NK-92 (cell line): Measurements from ENCODE around the gene SCARF2.
"Not testable (repeated sequence)": the region's sequence is repeated elsewhere in the genome, so short reads cannot be mapped to it uniquely, and the experiment has no call there.

Experiments
- DNase-seq: peaks from one replicate; lab custom pipeline; 2025; ENCODE audit not compliant: unreplicated experiment; lab: John Stamatoyannopoulos, UW

Gene SCARF2

DNA sequence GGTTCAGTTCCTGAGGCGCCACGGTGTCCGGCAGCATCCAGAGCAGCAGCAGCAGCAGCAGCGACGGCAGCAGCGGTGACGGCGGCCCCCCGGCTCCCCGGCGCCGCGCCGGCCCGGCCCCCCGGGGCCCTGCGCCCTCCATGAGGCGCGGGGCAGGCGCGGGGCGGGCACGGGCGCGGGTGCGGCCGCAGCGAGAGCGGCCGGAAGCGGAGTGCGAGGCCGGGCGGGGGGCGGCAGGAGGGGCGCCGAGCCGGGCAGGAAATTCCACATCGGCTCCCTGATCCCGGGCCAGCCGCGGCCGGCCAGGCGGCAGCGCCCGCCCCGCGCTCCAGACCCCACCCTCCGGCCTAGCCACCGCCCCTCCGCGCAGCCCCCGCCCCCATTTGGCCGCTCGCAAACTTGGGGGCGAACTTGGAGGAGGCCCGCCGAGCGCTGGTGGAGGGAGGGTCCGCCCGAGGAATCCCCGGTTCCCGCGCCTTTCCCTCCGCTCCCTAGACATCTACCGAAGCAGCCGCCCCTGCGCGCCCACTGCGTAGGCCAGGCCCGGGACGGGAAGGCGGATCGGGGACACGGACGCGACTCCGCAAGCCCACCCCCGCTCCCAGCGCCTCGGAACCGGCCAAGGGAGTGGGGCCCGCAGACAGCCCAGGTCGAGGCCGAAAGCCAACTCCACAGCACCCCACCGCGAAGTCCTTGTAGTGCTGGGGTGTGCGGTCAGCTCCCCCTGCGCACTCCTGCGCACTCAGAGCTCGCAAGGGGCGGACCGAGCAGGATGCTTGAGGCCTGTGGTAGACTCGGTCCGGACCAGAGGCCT is at the start of gene SCARF2:
TSS of gene SCARF2 (minus strand) at position 213 of the 814 bp plus-strand sequence. CDS start at position 142, 71 bp downstream.
- no peak for DNase-seq

DNA sequence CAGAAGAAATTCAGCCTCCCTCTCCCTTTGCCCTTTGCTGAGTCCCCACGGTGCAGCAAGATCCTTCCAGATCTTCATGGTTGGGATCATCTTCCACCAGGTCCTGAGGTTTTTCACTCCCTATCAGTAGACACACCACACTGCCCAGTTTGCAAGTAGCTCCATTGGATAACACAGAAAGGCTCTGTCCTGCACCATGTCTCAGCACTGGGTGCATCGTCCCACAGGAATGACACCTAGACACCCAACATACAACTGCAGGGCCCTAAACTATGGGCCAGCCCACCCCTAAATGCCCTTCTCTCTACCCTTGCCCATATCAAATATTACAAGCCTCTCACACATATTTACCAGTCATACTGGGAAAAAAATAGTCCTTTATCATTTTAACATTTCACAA is 48.6 kb upstream of the SCARF2 start:
- DNase-seq: no peak

DNA sequence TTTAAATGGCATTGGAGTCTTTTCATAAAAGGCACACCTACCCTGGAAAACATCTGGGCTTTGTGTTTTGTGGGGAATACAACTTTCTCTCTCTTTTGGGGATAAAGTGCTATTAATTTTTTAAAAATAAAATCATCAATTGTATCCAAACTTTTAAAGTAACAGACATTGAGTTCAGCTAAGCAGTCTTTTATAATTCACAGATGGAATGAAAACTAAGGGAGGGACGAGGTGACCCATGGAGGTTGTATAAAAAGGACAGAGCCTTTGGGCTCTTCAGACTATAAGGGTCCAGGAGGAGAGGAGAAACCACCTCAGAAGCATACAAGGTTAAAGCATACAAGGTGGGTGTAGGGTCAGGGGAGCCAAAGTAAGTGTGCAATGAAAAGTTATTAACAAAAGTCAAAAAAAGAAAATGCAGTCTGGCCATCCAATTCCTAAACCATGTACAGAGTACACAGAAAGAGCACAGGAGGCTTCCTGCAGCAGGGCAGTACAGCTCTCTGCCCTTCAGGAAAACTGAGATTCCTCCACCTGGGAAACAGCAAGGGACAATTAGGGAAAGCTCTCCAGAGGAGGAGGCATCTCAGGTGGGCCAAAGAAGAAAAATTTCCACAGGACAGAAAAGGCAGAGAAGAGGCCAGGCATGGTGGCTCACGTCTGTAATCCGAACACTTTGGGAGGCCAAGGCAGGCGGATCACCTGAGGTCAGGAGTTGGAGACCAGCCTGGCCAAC is 47.5 kb upstream of the SCARF2 start:
- DNase-seq: no peak

DNA sequence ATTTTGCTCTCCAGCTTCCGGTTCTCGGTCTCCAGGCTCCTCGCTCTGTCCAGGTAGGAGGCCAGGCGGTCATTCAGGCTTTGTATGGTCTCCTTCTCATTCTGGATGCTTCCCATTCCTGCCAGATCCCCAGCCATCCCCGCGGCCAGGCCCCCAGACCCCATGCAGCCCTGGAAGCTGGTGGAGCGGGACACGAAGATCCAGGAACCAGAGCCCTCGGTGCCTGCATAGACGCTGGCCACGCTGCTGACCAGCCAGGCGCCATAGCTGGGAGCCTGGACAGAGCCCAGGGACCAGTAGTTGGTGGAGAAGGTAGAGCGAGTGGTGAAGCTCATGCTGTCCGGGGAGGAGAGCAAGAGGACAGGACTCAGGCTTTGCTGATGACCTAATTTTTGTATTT is 46.1 kb upstream of the SCARF2 start:
- DNase-seq: no peak

DNA sequence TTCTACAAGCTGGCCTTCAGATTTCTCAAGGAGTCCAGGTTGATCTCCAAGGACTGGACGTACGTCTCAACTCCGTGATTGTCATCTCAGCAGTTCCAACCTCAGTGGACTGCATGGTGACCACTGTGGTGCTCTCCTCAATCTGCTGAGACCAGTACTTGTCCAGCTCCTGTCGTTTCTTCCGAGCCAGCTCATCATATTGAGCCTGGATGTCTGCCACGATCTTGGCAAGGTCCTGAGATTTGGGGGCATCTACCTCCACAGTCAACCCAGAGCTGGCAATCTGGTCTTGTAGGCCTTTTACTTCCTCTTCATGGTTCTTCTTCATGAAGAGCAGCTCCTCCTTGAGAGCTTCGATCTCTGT is 45.5 kb upstream of the SCARF2 start:
- not testable (repeated sequence) for DNase-seq

GRCh38 chr22:20479612-20480196 is 42.1 kb upstream of the SCARF2 start:
- DNase-seq: no peak

- not testable (repeated sequence) for DNase-seq
Measured at GRCh38 chr22:20478059-20478458, 40.4 kb upstream of the SCARF2 start.

GRCh38 chr22:20475569-20475968 is 37.9 kb upstream of the SCARF2 start:
- not testable (repeated sequence) for DNase-seq

DNA sequence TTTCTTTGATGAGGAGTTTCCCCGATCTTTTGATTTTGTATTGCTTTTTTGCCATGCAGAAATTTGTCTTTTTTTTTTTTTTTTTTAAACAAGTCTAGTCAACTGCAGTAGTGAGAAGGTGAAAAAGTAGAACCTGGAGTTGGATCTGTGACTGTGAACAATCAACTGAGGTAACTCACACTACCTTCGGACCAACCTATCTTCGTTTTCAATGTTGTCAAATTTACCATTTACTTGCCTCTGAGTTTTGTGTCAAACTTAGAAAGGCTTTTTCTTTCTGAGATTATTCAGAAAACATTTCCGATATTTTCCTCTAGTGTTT is 37.5 kb upstream of the SCARF2 start:
- DNase-seq: no peak

GRCh38 chr22:20472629-20473442 is 35.2 kb upstream of the SCARF2 start:
- no peak for DNase-seq

- DNase-seq: no peak
Measured at GRCh38 chr22:20471126-20471833, 33.7 kb upstream of the SCARF2 start.

DNA sequence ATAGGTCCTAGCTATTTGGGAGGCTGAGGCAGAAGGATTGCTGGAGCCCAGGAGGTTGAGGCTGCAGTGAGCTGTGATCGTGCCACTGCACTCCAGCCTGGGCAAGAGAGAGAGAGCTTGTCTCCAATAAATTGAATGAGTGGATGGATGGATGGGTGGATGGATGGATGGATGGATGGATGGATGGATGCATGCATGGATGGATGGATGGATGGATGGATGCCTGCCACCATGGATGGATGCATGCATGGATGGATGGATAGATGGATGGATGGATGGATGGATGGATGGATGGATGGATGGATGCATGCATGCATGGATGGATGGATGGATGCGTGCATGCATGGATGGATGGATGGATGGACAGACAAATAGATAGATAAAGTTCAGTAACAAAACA is 32.9 kb upstream of the SCARF2 start:
- DNase-seq: not testable (repeated sequence)

- DNase-seq: no peak
Measured at GRCh38 chr22:20469110-20469868, 31.7 kb upstream of the SCARF2 start.

DNA sequence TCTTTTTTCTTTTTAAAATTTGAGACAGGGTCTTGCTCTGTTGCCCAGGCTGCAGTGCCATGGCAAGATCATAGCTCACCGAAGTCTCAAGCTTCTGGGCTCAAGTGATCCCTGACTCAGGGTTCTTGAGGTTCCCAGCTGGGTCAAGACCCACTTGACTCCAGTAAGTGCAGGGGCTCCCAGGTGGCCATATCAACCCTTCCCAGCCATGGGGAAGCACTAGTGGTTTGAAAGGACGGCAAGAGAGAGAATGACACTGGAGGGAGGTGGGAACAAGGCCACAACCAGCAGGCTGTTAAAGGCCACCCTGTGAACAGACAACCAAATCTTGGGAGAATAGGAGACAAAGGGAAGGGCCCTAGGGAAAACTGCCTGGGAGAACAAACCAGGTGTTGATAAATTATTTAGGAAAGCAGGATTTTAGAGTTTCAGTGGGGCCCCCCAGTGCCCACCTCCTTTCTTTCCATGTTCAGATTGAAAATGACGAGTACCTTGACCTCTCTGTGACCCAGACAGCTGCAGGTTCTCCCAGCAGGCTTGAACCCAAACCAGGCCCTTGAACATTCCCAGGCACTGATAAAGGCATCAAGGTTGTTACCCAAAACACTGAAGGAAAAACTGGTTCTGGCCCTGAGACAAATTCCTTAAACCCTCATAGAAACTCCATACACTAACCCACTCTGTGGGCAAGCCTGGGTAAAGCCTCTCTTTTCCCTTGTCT is 29.2 kb upstream of the SCARF2 start:
- no peak for DNase-seq

DNA sequence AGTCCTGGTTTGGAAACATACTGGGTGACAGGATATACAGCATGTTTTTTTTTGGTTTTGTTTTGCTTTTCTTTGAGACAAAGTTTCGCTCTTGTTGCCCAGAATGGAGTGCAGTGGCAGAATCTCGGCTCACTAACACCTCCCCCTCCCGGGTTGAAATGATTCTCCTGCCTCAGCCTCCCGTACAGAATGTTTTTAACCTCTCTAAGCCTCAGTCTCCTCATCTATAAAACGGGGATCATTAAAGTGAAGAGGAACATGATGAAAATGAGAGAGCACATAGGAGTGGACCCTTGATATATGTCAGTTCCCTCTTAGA is 28.1 kb upstream of the SCARF2 start:
- DNase-seq: no peak

DNA sequence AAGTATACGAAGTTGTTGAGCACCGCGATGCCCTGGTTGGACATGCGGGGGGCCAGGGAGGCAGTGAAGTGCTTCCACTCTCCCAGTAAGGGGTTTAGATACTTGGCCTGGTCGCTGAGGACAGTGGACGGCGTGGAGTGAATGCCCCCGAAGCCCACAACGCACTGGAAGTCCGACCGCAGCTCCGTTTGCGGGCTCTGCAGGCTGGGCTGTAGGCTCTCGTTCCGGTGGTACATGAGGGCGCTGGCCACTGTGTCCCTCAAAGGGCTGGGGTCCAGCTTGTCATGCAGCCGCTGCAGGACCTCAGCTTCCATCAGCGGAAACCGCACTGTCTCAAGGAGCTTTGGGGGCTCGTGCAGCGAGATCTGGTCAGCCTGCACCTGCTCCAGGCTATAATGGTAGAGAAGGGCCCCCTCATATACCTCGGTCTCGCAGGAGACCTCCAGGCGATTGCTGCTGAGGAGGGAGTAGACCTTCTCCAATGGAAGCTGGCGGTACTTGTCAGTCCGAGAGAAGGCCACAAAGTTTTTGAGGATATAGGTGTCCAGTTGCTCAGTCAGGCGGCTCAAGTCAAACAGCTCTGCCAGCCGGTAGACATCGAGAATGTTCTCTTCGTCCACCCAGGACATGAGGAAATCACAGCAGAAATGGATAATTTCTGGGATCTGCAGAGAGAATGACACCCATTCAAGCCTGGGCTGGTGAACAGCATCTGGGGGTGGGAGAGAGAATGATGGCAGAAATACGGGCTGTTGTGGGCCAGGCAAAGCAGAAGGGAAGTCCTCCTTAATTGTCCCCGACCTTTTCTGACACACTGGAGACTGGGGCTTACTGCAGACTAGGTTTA is 27.5 kb upstream of the SCARF2 start:
- no peak for DNase-seq

DNA sequence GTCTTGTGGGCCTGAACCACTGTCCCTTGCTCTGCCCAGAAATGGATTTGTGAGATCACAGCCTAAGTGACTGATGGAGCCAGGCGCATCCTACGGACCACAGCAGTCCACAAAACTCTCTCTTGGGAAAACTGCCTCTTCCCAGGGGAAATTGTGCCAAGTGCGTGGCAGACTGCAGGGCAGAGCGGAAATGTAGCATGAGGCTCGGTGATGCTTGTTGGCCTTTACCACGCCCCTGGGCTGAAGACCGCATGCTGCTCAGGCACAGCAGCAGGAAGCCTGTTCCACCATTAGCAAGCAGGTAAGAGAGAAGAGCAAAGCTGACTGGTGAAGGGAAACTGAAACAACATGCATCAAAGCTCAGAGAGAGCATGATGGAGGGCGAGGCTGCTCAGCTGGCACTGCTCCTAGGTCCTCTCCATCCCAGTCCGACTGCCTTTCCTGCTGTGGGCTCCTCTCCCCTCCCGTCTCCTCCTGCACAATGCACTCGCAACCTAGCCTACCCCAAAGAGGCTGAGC is 26.5 kb upstream of the SCARF2 start:
- DNase-seq: no peak

DNA sequence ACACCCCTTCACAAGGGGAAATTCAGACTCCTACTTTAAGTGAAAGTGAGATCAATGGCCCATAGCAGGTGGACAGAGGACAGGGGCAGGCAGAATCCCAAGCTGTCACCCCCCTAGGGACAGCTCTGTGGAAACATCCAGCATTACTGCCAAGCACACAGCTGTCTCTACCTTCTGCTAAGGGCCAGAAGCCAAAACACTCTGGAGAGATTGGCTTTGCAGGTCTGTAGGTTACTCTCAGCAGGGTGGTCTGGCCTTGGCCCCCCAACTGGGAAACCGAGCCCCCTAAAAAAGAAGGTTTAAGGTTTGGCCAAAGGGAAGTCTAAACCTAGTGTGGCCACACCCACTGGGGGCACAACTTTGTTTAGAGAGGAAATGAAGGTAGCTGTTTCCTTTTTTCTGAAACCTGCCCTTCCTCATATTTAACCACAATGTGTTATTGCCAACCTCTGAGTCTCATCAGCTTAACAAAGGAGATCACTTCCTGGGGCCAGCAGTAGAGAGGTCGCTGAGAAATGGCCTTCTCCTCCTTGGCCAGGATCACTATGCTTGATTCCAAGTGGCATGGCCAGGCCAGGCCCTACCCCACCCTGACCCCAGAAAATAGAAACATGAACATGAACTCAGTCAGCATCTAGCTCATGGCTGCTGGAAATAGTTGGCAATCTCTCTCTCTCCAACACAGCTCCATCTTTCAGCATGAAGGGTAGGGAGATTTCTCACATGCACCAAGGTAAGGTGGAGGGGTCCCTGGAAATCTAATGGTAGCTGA is 25.9 kb upstream of the SCARF2 start:
- no peak for DNase-seq
